Small intestine (tissue), 7 donors: Measurements from ENCODE around the gene CHAF1A. TPM values are rescaled to one million over a fixed set of nuclear protein-coding genes. Genes with fewer than 3 reads are reported as not detected.

Experiments used
- DNase-seq, 2 donors: peaks; one replicate each; pipeline versions ENCODE4 v3.0.0 to v3.0.0-alpha.2; 2013
- FAIRE-seq: peaks from 2 replicates; lab custom pipeline; 2012; peaks lifted over from hg19 to GRCh38; lab: Jason Lieb, UNC
- H3K27ac ChIP-seq, 3 donors: one replicate each; pipeline ENCODE4 v1.5.1; 2013; ENCODE audit warnings: low read length in 2 of 3, mild to moderate bottlenecking in 2 of 3, control low read depth in 1 of 3, inconsistent platforms in 1 of 3, low read depth in 1 of 3, moderate library complexity in 1 of 3
- H3K27me3 ChIP-seq, 3 donors: one replicate each; pipeline ENCODE4 v1.6.1; 2013; ENCODE audit warnings: low read length in 3 of 3, inconsistent platforms in 1 of 3; ENCODE audit not compliant: control insufficient read depth in 3 of 3, insufficient read depth in 3 of 3
- H3K36me3 ChIP-seq, 3 donors: one replicate each; pipeline ENCODE4 v1.6.1; 2013; ENCODE audit warnings: low read length in 3 of 3, inconsistent platforms in 1 of 3, low read depth in 1 of 3, mild to moderate bottlenecking in 1 of 3, moderate library complexity in 1 of 3; ENCODE audit not compliant: control insufficient read depth in 3 of 3, insufficient read depth in 2 of 3
- H3K4me1 ChIP-seq, 3 donors: one replicate each; pipeline ENCODE4 v1.6.1; 2013; ENCODE audit warnings: low read length in 2 of 3, inconsistent platforms in 1 of 3, low read depth in 1 of 3, mild to moderate bottlenecking in 1 of 3, moderate library complexity in 1 of 3; ENCODE audit not compliant: control insufficient read depth in 3 of 3, insufficient read depth in 2 of 3
- H3K4me3 ChIP-seq, 3 donors: one replicate each; pipeline ENCODE4 v1.5.1; 2013; ENCODE audit warnings: low read length in 3 of 3, control low read depth in 1 of 3, inconsistent platforms in 1 of 3, low read depth in 1 of 3, mild to moderate bottlenecking in 1 of 3, moderate library complexity in 1 of 3
- H3K9me3 ChIP-seq, 2 donors: one replicate each; pipeline ENCODE4 v1.6.1; 2013; ENCODE audit warnings: low read depth in 1 of 2, low read length in 1 of 2; ENCODE audit not compliant: control insufficient read depth in 2 of 2, insufficient read depth in 1 of 2
- WGBS, 3 donors: extraction: QIAGEN DNeasy Blood & Tissue Kit; methylation state at CpG; one replicate each; pipeline ENCODE4 v1.1.7; 2013; 5-methylcytosine and 5-hydroxymethylcytosine counted together
- polyA plus RNA-seq, 4 donors: library from polyadenylated mRNA; stranded (reverse) in 3 of 4; unstranded in 1 of 4; fragments of 200-250 nt in 3 of 4; fragments of 120-200 nt in 1 of 4; gene quantifications; one replicate each; pipeline versions ENCODE4 v1.2.1 to v1.2.3, GENCODE V29; 2013
- donor health status: healthy with polysubstance abuse.
- donor health status: control.
- donor health status: control.
- donor health status: Bipolar disorder and iron deficiency.
- donor health status: healthy.

Gene CHAF1A
- polyA plus RNA-seq, 4 donors: 4.0 to 13.5 (median 9.4) TPM

DNA sequence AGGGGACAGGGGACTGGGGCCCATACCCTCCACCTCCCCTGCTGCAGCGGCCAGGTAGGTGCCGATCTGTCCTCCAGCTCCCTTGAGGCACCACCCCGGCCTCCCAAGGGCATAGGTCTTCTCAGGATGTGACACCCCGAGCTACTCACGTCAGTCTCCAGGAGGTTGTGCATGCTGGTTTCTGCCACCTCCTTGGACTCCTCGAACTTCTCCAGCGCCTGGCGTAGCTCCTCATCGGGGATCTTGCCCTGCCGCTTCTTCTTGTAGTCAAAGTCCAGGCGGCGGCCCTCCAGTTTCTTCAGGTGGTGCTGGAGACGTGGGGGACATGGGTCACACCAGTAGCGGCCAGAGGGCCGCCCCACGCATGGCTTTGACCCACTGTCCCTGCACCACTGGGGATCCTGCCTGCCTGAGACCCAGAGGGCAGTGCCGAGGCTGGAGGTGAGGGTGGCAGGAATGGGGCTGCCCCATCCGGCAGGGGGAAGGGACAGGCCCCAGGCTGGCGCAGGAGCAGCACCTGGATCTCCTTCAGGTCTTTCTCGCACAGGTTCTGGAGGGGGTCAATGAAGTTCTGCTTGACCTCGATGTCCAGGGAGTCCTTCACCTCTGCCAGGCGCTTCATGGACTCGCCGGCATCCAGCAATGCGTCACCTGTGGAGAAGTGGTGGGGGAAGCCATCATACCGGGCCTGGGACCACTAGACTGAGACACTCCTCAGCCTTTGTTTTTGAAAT lies 38.7 kb upstream of the CHAF1A start:
- DNase-seq (no peak), FAIRE-seq (no peak)
- WGBS, 3 donors: 88 to 91% (median 89%) methylated on average over 26 of the region's 26 CpGs

DNA sequence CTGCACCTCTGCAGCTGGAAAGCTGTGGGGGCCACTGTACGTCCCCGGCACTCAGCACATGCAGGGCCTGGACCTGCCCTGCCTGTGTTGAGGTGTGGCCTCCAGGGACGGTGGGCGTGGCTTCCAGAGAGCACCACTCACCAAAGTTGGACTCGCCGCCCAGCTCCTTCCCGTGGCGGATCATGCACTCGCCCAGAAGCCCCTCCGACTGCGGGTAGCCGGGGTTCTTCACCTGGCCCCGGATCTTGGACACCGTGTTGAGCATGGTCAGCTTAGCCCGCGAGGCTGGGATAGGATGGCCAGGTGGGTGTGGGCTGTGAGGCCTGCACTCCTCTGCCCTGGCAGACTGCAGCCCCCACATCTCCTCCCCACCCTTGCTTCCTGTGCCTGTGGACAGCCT lies 37.1 kb upstream of the CHAF1A start:
- H3K36me3 ChIP-seq: peaks cover 20 to 90% (median 22%) of the 10 kb centered on the region in 3 donors
- no peaks in the 10 kb centered on the region for H3K9me3 ChIP-seq
- no peak overlapping the region for H3K27ac ChIP-seq
- no peaks in the 10 kb centered on the region for H3K27me3 ChIP-seq
- DNase-seq: peak in 1 of 2 donors; percentile 33
- H3K4me1 ChIP-seq: peaks cover 1 to 37% (median 3%) of the 10 kb centered on the region in 3 donors
- 77 to 88% (median 85%) methylated on average over 16 of the region's 16 CpGs for WGBS, 3 donors
- FAIRE-seq: no peak
- no peak overlapping the region for H3K4me3 ChIP-seq

More for the DNA sequence above, 38.7 kb upstream of the CHAF1A start:
- Histone ChIP-seq H3K9me3 (no peaks in the 10 kb centered on the region), H3K27ac (no peak overlapping the region), H3K4me3 (no peak overlapping the region), H3K27me3 (no peaks in the 10 kb centered on the region), H3K4me1 (peaks cover 0 to 22% (median 0%) of the 10 kb centered on the region in 3 donors), H3K36me3 (peaks cover 22 to 99% (median 24%) of the 10 kb centered on the region in 3 donors)

DNA sequence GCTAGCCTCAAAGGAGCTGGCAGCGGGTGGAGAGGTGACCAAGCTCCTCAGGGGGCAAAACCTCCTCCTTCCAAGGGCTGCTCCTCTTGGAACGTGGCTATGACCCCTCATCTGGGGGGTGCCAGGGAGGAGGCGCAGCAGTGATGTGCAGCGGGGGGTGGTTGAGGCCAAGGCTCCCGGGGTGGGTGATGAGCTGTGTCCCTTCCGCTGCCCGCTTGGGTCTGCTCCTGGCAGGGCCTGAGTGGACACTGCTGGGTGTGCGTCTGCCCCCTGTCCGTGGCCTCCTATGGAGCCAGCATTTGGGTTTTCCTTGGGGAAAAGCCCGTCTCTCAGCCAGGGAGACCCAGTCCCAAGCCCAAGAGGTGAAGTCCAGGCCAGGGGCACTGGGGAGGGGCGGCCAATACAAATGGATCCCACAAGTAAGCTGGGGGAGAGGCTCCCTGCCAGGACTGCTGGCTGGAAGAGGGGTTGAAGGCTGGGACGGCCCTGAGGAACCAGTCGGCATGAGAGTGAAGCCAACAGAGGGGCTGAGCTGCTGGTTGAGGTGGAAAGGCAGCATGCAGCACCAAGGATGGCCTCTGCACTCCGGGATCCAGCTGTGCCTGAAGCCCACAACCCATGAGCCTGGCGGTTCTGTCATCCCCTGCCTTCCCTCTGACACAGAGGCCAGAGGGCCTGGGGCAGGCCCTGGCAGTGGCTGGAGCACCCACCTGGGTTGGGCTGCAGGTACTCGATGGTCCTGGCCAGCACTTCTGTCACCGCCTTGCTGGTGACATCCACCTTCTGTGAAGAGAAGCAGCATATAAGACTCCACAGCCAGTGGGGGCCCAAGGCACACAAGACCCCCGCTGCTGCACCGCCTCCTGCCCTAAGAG lies 36.4 kb upstream of the CHAF1A start:
- FAIRE-seq (no peak), DNase-seq (no peak)
- peaks cover 20 to 90% (median 20%) of the 10 kb centered on the region in 3 donors for H3K36me3 ChIP-seq
- H3K9me3 ChIP-seq: no peaks in the 10 kb centered on the region
- WGBS, 3 donors: 94 to 96% (median 94%) methylated on average over 19 of the region's 19 CpGs
- H3K4me1 ChIP-seq: peaks cover 4 to 37% (median 5%) of the 10 kb centered on the region in 3 donors
- no peak overlapping the region for H3K4me3 ChIP-seq
- no peak overlapping the region for H3K27ac ChIP-seq
- no peaks in the 10 kb centered on the region for H3K27me3 ChIP-seq

DNA sequence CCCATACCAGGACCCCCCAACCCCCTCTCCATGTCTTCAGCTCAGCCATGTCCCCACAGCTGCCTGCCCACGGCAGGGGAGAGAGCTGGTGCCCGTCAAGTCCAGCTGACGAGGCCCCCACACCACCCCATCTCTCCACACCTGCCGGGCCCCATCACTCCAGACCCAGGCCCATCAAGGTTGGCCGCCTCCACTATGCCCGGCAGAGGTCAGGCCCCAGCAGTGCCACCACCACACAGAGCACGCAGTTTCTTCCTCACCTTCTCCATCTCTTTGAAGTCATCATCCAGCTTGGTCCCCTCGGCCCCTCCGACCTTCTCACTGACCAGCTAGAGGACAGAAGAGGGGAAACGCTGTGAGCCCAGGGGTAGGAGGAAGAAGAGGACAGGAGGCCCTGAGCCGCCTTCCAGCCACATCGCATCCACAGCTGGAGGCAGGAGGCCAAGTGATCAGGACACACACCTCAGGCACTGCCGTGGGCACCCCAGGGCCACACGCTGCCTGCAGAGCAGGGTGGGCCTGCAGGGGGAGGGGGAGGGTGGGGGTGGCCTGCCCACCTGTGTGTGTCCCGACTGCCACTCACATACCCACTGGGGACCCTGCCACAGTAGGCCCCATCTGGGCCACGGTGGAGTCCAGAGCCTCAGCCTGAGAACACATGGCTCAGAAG lies 35.6 kb upstream of the CHAF1A start:
- H3K27ac ChIP-seq: no peak overlapping the region
- no peaks in the 10 kb centered on the region for H3K27me3 ChIP-seq
- peaks cover 17 to 90% (median 19%) of the 10 kb centered on the region in 3 donors for H3K36me3 ChIP-seq
- no peaks in the 10 kb centered on the region for H3K9me3 ChIP-seq
- no peak overlapping the region for H3K4me3 ChIP-seq
- 90 to 91% (median 91%) methylated on average over 14 to 16 of the region's 16 CpGs for WGBS, 3 donors
- H3K4me1 ChIP-seq: peaks cover 4 to 40% (median 5%) of the 10 kb centered on the region in 3 donors
- FAIRE-seq (no peak), DNase-seq (no peak)

DNA sequence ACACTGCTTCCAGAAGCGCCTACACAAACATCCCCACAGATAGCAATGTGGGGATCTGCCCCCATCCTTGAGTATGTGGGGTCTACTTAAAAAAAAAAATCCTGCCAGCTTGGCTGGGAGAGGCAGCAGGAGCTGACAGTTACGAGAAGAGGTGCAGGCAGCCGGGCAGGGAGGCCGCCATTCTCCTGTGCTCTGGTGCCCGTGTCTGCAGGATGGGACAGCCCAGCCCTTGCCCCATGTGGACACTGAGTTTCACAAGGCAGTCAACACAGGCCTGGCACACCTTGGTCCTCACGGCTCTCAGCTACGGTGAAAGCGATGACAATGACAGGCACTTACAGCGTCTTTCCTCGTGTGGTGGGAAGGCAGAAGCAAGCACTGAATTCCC lies 35.1 kb upstream of the CHAF1A start:
- Histone ChIP-seq H3K27me3 (no peaks in the 10 kb centered on the region), H3K9me3 (no peaks in the 10 kb centered on the region), H3K4me1 (peaks cover 4 to 46% (median 5%) of the 10 kb centered on the region in 3 donors), H3K36me3 (peaks cover 13 to 90% (median 14%) of the 10 kb centered on the region in 3 donors), H3K27ac (no peak overlapping the region), H3K4me3 (no peak overlapping the region)
- no peak for DNase-seq
- FAIRE-seq: no peak
- 90 to 95% (median 92%) methylated on average over 10 of the region's 10 CpGs for WGBS, 3 donors

DNA sequence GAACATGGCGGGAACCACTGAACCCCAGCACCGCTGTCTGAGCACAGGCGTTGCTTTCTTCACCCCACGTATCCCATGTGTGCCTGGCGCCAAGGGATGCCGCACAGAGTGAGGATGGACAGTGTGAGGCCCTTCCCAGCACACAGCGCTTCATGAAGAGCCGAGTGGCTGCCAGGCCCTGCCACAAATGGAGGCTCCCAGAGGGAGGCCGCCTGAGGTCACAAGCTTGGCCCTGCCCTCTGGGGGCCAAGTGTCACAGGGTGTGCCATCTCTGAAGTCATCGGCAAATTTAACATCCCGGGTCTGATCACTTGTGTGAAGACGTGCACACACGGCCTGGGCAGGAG lies 34.7 kb upstream of the CHAF1A start:
- WGBS, 3 donors: 86 to 95% (median 92%) methylated on average over 13 of the region's 13 CpGs
- Histone ChIP-seq H3K4me3 (no peak overlapping the region), H3K9me3 (no peaks in the 10 kb centered on the region), H3K27ac (peak overlapping the region in 1 of 3 donors; percentile 7), H3K27me3 (no peaks in the 10 kb centered on the region), H3K36me3 (peaks cover 10 to 90% (median 11%) of the 10 kb centered on the region in 3 donors), H3K4me1 (peaks cover 4 to 50% (median 5%) of the 10 kb centered on the region in 3 donors)
- no peak for DNase-seq
- FAIRE-seq: no peak

DNA sequence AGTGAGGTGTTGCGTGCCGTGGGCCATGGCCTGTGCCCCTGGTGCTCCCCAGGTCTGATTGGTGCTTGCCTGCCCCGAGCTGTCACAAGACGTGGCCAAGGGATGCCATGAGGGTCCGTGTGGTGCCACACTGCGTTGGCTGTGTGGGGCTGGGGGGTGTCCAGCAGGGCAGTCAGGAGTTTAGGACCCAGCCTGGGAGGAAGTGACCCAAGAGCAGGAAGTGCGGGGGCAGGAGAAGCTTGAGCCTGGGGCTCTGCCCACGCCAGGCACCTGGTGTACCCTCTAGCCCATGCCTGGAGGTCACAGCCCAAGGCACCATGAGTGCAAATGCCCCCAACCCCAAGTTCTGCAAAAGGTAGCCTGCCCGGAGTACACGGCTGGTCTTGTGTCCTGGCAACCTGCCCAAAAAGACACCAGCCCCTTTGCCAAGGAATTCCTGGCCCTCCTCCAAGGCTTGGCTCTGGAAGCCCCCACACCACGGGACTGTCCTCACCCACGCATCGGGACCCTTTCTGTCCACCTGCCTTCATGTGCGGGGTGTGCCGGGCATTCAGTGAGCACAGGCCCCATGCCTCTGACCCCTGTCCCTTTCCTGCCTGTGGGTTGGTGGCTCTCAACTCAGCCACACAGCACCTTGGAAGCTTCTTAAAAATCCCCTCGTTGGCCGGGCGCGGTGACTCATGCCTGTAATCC lies 34.2 kb upstream of the CHAF1A start:
- H3K36me3 ChIP-seq: peaks cover 6 to 90% (median 9%) of the 10 kb centered on the region in 3 donors
- peaks cover 4 to 55% (median 5%) of the 10 kb centered on the region in 3 donors for H3K4me1 ChIP-seq
- peak overlapping the region in 1 of 3 donors; percentile 7 for H3K27ac ChIP-seq
- no peaks in the 10 kb centered on the region for H3K27me3 ChIP-seq
- no peak overlapping the region for H3K4me3 ChIP-seq
- 59 to 71% (median 67%) methylated on average over 19 of the region's 19 CpGs for WGBS, 3 donors
- FAIRE-seq (no peak), DNase-seq (no peak)
- no peaks in the 10 kb centered on the region for H3K9me3 ChIP-seq
